ENCODE measurements around the gene PYGB.

GRCh38 chr20:25277941-25278521 lies 30.1 kb downstream of the PYGB start:
- TF ChIP-seq CTCF (IDR thresholded peaks at IDR 0.05) (no peak), POLR2A (IDR thresholded peaks at IDR 0.05) (no peak)

All from thyroid gland (tissue), 4 donors.